ENCODE data around the gene VWF.

VWF gene

DNA sequence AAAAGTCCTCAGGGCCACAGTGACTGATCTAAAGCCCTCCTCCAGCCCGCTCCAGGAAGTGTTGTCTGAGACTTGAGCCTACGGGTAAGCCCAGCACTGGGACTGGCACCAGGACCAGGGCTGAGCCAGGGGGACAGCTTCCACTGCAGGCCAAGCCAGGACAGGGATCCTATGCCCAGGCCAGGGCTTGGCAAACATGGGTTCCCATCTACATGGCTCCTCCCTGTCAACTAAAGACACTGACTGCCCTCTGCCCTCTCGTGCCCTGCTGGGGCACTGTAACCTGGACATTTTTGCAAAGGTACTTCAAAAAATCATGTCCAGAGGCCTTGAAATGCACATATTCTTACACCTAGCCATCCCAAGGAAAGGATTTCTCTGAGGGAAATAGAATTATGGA, 88.0 kb downstream of the VWF start:
- no peak for TF ChIP-seq CTCF (conservative IDR thresholded peaks at IDR 0.05; ENCODE audit: low read depth, low read length)
- no peak overlapping the region for H3K4me3 ChIP-seq (ENCODE audit: low read depth, low read length)
- no peak for DNase-seq (ENCODE audit: low read depth)

DNA sequence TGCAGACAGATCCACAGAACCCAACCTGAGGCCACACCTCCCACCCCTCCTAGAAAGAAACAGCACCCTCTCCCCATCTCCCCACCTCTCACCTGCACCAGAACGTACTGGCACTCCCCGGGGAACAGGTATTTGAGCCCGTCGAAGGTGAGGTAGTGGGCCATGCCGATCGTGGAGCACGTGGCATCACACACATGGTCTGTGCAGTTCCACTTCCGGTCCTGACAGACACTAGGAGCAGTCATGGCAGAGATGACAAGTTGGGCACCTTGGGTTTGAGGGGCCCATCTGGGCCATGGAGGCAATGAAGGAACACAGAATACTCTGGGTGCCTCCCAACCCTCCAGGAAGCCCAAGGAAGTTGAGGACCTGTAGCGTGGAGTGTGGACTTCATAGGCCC, 89.9 kb downstream of the VWF start:
- no peak for DNase-seq (ENCODE audit: low read depth)
- no peak for TF ChIP-seq CTCF (conservative IDR thresholded peaks at IDR 0.05; ENCODE audit: low read depth, low read length)
- no peak overlapping the region for H3K4me3 ChIP-seq (ENCODE audit: low read depth, low read length)

GRCh38 chr12:6033546-6033945, 90.9 kb downstream of the VWF start:
- DNase-seq (ENCODE audit: low read depth): no peak
- H3K4me3 ChIP-seq (ENCODE audit: low read depth, low read length): no peak overlapping the region

DNA sequence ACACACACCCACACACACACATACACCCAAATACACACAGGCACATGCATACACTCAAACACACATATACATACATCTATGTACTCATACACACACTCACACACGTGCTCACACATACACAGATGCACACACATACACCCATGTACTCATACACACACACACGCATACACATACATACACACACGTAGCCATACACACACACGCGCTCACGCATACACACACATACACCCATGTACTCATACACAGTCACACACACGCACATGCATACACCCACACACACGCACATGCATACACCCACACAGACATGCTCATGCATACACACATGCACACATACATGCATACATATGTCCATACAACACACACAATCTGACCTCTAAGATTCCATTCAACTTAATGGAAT, 91.7 kb downstream of the VWF start:
- no peak for DNase-seq (ENCODE audit: low read depth)
- no peak for TF ChIP-seq CTCF (conservative IDR thresholded peaks at IDR 0.05; ENCODE audit: low read depth, low read length)
- no peak overlapping the region for H3K4me3 ChIP-seq (ENCODE audit: low read depth, low read length)

More at GRCh38 chr12:6033546-6033945, 90.9 kb downstream of the VWF start:
- TF ChIP-seq CTCF (conservative IDR thresholded peaks at IDR 0.05; ENCODE audit: low read depth, low read length): no peak

DNA sequence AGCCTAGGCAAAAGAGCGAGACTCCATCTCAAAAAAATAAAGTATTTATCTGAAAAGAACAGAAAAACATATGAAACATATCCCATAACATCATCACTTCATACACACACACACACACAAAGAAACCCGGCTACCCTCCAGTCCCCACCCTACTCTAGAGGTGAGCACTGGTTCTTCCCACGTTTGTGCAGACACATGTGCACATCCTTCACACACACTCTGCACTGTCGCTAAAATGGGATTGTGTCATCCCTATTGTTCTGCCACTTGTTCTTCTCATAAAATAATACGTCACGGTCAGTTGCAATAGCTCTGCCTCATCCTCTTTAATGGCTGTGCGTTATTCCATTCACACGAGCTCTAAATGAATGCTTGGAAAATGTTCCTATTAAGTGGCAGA, 93.5 kb downstream of the VWF start:
- no peak overlapping the region for H3K4me3 ChIP-seq (ENCODE audit: low read depth, low read length)
- no peak for DNase-seq (ENCODE audit: low read depth)
- TF ChIP-seq CTCF (conservative IDR thresholded peaks at IDR 0.05; ENCODE audit: low read depth, low read length): no peak

DNA sequence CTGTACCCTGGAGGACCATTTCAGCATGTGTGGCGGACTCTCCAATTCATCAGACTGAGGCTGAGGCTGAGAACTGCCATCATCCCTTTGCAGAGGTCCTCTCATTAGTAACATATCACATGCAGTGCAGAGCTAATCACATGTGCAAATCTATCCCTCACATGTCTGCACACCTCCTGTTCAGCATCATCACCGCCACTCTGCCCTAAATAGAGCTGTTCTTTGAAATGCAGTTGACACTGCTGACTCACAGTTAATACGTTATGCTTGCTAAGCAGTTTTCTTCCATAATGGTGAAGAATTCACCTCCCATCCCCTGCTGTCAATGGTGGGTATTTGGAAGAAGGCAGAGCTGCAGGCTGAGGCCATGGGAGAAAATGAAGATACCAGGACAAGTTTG, 94.4 kb downstream of the VWF start:
- no peak for TF ChIP-seq CTCF (conservative IDR thresholded peaks at IDR 0.05; ENCODE audit: low read depth, low read length)
- DNase-seq (ENCODE audit: low read depth): no peak

GRCh38 chr12:6029401-6029800, 95.1 kb downstream of the VWF start:
- DNase-seq (ENCODE audit: low read depth): no peak
- no peak for TF ChIP-seq CTCF (conservative IDR thresholded peaks at IDR 0.05; ENCODE audit: low read depth, low read length)
- H3K4me3 ChIP-seq (ENCODE audit: low read depth, low read length): no peak overlapping the region

More for the DNA sequence above, 94.4 kb downstream of the VWF start:
- no peak overlapping the region for H3K4me3 ChIP-seq (ENCODE audit: low read depth, low read length)

Measured in choroid plexus epithelial cell (primary cell).